ENCODE measurements around the gene WNT7B.
A peak's percentile ranks its signal among the peaks of the same experiment; 100 is the strongest.

DNA sequence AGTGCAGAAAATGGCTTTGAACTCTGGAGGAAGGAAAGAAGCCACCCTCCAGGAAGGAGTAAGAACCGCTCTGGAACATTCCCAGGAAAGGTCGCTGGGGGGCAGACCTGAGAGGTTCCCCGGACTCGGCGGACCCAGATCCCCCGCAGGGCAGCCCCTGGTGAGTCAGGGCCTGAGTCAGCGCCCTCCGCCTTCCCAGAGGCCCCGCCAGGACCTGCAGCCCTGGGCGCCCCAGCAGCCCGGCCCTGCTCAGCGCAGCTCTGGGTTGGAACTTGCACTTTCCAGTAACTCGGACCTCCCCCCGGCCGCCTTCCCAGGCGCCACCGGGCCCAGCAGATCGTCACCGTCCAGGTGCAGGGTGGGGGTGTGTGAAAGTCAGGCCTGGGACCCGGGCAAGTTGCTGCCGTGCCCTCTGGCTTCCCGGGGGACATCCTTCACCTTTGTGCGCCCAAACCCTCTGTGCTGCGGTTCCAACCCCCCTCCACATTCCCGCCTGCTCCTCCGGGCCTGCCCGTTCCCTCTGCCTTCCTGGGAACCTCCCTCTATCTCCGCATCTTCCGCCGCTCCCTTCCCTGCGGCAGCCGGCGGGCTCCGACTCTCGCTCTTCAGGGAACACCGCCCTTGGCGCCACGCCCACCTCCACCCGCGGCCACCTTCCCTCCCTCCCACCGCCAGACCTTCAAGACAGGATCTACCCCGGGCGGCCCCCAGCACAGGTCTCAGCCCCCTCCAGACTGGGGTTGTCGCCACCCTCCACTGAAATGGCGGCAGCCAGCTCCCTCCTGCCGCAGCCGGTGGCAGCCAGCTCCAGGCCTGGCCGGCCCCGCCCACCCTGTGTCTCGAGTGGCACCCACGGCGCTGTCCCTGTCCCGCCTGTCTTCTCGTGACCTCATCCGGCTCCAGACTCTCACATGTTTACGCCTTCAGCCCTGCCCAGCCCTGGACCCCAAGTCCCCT lies 36.8 kb upstream of the WNT7B start:
- TF ChIP-seq, protein P1, sequence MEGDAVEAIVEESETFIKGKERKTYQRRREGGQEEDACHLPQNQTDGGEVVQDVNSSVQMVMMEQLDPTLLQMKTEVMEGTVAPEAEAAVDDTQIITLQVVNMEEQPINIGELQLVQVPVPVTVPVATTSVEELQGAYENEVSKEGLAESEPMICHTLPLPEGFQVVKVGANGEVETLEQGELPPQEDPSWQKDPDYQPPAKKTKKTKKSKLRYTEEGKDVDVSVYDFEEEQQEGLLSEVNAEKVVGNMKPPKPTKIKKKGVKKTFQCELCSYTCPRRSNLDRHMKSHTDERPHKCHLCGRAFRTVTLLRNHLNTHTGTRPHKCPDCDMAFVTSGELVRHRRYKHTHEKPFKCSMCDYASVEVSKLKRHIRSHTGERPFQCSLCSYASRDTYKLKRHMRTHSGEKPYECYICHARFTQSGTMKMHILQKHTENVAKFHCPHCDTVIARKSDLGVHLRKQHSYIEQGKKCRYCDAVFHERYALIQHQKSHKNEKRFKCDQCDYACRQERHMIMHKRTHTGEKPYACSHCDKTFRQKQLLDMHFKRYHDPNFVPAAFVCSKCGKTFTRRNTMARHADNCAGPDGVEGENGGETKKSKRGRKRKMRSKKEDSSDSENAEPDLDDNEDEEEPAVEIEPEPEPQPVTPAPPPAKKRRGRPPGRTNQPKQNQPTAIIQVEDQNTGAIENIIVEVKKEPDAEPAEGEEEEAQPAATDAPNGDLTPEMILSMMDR (IDR thresholded peaks at IDR 0.05): peak; percentile 82
- no peak for TF ChIP-seq ZFX (IDR thresholded peaks at IDR 0.05; ENCODE audit: borderline replicate concordance)
